Natural killer cell (primary cell): ENCODE data around the gene NAV2. TPM values are rescaled to one million over a fixed set of nuclear protein-coding genes. Genes with fewer than 3 reads are reported as not detected.

Experiments used
- ATAC-seq, 3 donors: fragments of 150-1000 bp in 2 of 3; fragments of 200-7000 bp in 1 of 3; cut with Tn5 transposase; 1 replicate in 1 of 3; 2 replicates in 2 of 3; pipeline ENCODE4 v1.10.0; 2021; ENCODE audit warnings: mild to moderate bottlenecking in 2 of 3, moderate library complexity in 2 of 3
- DNase-seq, 2 donors: peaks; one replicate each; pipeline versions ENCODE4 v3.0.0 to v3.0.0-alpha.2; 2013 to 2021; ENCODE audit warnings: mixed read lengths in 1 of 2
- H3K27ac ChIP-seq: one replicate; pipeline ENCODE4 v1.5.1; 2013; ENCODE audit warnings: mild to moderate bottlenecking, low read length
- H3K27me3 ChIP-seq: one replicate; pipeline ENCODE4 v1.6.1; 2013; ENCODE audit warnings: low read length; ENCODE audit not compliant: control insufficient read depth, insufficient read depth
- H3K36me3 ChIP-seq: one replicate; pipeline ENCODE4 v1.6.1; 2013; ENCODE audit warnings: low read length; ENCODE audit not compliant: control insufficient read depth, insufficient read depth
- H3K4me1 ChIP-seq: one replicate; pipeline ENCODE4 v1.6.1; 2013; ENCODE audit warnings: low read length; ENCODE audit not compliant: control insufficient read depth, insufficient read depth
- H3K4me3 ChIP-seq: one replicate; pipeline ENCODE4 v1.5.1; 2013; ENCODE audit warnings: low read length
- H3K9me3 ChIP-seq: one replicate; pipeline ENCODE4 v1.6.1; 2013; ENCODE audit warnings: low read length; ENCODE audit not compliant: control insufficient read depth, insufficient read depth
- H3K27ac Mint-ChIP-seq, 2 donors: one replicate each; pipeline ENCODE4 v1.8.0; 2022; ENCODE audit warnings: mild to moderate bottlenecking in 2 of 2, mixed read lengths in 2 of 2, moderate library complexity in 1 of 2
- H3K27me3 Mint-ChIP-seq, 2 donors: one replicate each; pipeline ENCODE4 v1.8.0; 2022; ENCODE audit warnings: low read depth in 2 of 2, mixed read lengths in 2 of 2
- H3K36me3 Mint-ChIP-seq: one replicate; pipeline ENCODE4 v1.8.0; 2022; ENCODE audit warnings: mixed read lengths
- H3K4me1 Mint-ChIP-seq, 2 donors: one replicate each; pipeline ENCODE4 v1.8.0; 2022; ENCODE audit warnings: mixed read lengths in 2 of 2
- H3K4me3 Mint-ChIP-seq: one replicate; pipeline ENCODE4 v1.8.0; 2022; ENCODE audit warnings: mild to moderate bottlenecking, moderate library complexity, mixed read lengths
- H3K9me3 Mint-ChIP-seq, 2 donors: one replicate each; pipeline ENCODE4 v1.8.0; 2022; ENCODE audit warnings: mixed read lengths in 2 of 2
- CTCF ChIP-seq: fragments of 200-600 bp; IDR thresholded peaks from one replicate; pipeline ENCODE4 v1.8.0; 2022; ENCODE audit warnings: antibody characterized with exemption
- WGBS: methylation state at CpG from one replicate; pipeline ENCODE4 v1.1.7; 2013; ENCODE audit warnings: missing lambda C conversion rate; ENCODE audit not compliant: insufficient coverage; 5-methylcytosine and 5-hydroxymethylcytosine counted together
- intact Hi-C: fragments of 100-400 bp; cut with micrococcal nuclease; formaldehyde crosslinking; loops from one replicate; pipeline ENCODE4 v1.14.2; 2022
- total RNA-seq, 4 donors: library from RNA; stranded (reverse); fragments of 120-200 nt in 1 of 4; gene quantifications; one replicate each; pipeline versions ENCODE4 v1.2.3 to v1.2.4, GENCODE V29; 2013 to 2022

NAV2 gene
- total RNA-seq, 3 donors from 2014 or later (not counting 1 experiment from before 2014, with no cell fraction given), result 0.14 to 1.6 (median 0.43) TPM

GRCh38 chr11:19920982-19921381, 208.3 kb downstream of the NAV2 start:
- Mint-ChIP-seq H3K9me3 (no peaks in the 10 kb centered on the region), H3K27ac (no peak overlapping the region), H3K4me1 (no peaks in the 10 kb centered on the region), H3K4me3 (no peak overlapping the region), H3K27me3 (peaks cover 13 to 40% of the 10 kb centered on the region in 2 donors), H3K36me3 (no peaks in the 10 kb centered on the region)
- WGBS, result 90% methylated on average over 2 of the region's 2 CpGs
- no peak overlapping the region for H3K27ac ChIP-seq
- no peak for TF ChIP-seq CTCF
- no peaks in the 10 kb centered on the region for H3K4me1 ChIP-seq
- no peaks in the 10 kb centered on the region for H3K36me3 ChIP-seq
- no peaks in the 10 kb centered on the region for H3K27me3 ChIP-seq
- intact Hi-C loops, result no loop called here
- H3K9me3 ChIP-seq, result no peaks in the 10 kb centered on the region
- ATAC-seq (no peak), DNase-seq (no peak)
- no peak overlapping the region for H3K4me3 ChIP-seq

GRCh38 chr11:19921976-19922688, 209.5 kb downstream of the NAV2 start:
- H3K4me3 ChIP-seq, result no peak overlapping the region
- no peaks in the 10 kb centered on the region for H3K27me3 ChIP-seq
- TF ChIP-seq CTCF, result no peak
- no peaks in the 10 kb centered on the region for H3K36me3 Mint-ChIP-seq
- intact Hi-C loops, result no loop called here
- DNase-seq (no peak), ATAC-seq (no peak)
- no peaks in the 10 kb centered on the region for H3K4me1 Mint-ChIP-seq
- H3K27ac ChIP-seq, result no peak overlapping the region
- no peaks in the 10 kb centered on the region for H3K9me3 ChIP-seq
- H3K27me3 Mint-ChIP-seq, result peaks cover 16 to 46% of the 10 kb centered on the region in 2 donors
- 86% methylated on average over 3 of the region's 3 CpGs for WGBS
- H3K36me3 ChIP-seq, result no peaks in the 10 kb centered on the region
- no peak overlapping the region for H3K4me3 Mint-ChIP-seq
- no peaks in the 10 kb centered on the region for H3K9me3 Mint-ChIP-seq
- H3K27ac Mint-ChIP-seq, result no peak overlapping the region
- no peaks in the 10 kb centered on the region for H3K4me1 ChIP-seq

GRCh38 chr11:19922689-19923035, 210.0 kb downstream of the NAV2 start:
- H3K4me3 ChIP-seq, result no peak overlapping the region
- WGBS, result 92% methylated on average over 3 of the region's 3 CpGs
- no peak for TF ChIP-seq CTCF

GRCh38 chr11:19923626-19924025, 211.0 kb downstream of the NAV2 start:
- intact Hi-C loops, result no loop called here
- Histone ChIP-seq H3K4me3 (no peak overlapping the region), H3K9me3 (no peaks in the 10 kb centered on the region), H3K27ac (no peak overlapping the region), H3K4me1 (no peaks in the 10 kb centered on the region), H3K27me3 (no peaks in the 10 kb centered on the region), H3K36me3 (no peaks in the 10 kb centered on the region)
- Mint-ChIP-seq H3K27me3 (peaks cover 16 to 38% of the 10 kb centered on the region in 2 donors), H3K4me1 (no peaks in the 10 kb centered on the region), H3K36me3 (no peaks in the 10 kb centered on the region), H3K9me3 (no peaks in the 10 kb centered on the region), H3K27ac (no peak overlapping the region), H3K4me3 (no peak overlapping the region)
- ATAC-seq (no peak), DNase-seq (no peak)
- TF ChIP-seq CTCF, result no peak
- WGBS, result no CpG with 5 or more reads among the region's 1 CpG

More at GRCh38 chr11:19922689-19923035, 210.0 kb downstream of the NAV2 start:
- no peaks in the 10 kb centered on the region for H3K9me3 ChIP-seq
- ATAC-seq (no peak), DNase-seq (no peak)
- Mint-ChIP-seq H3K27ac (no peak overlapping the region), H3K27me3 (peaks cover 16 to 45% of the 10 kb centered on the region in 2 donors), H3K9me3 (no peaks in the 10 kb centered on the region), H3K4me3 (no peak overlapping the region), H3K36me3 (no peaks in the 10 kb centered on the region), H3K4me1 (no peaks in the 10 kb centered on the region)
- H3K27me3 ChIP-seq, result no peaks in the 10 kb centered on the region
- intact Hi-C loops, result no loop called here
- no peaks in the 10 kb centered on the region for H3K4me1 ChIP-seq
- H3K36me3 ChIP-seq, result no peaks in the 10 kb centered on the region
- no peak overlapping the region for H3K27ac ChIP-seq
